HG03097 (cell line): ENCODE results near the gene RERE.

Experiments
- ATAC-seq: cut with Tn5 transposase; IDR thresholded peaks from one replicate; pipeline ENCODE4 v1.9.1; 2021; ENCODE audit not compliant: unreplicated experiment, low FRiP score

The RERE gene

GRCh38 chr1:8378981-8379470 is 438.4 kb downstream of the RERE start:
- ATAC-seq, result no peak

GRCh38 chr1:8378178-8378577 is 439.3 kb downstream of the RERE start:
- no peak for ATAC-seq

GRCh38 chr1:8377271-8377981 is 440.0 kb downstream of the RERE start:
- no peak for ATAC-seq

GRCh38 chr1:8376358-8376840 is 441.0 kb downstream of the RERE start:
- no peak for ATAC-seq

- ATAC-seq, result no peak
These were observed 442.6 kb downstream of the RERE start for GRCh38 chr1:8374812-8375211.

GRCh38 chr1:8374356-8374755 is 443.1 kb downstream of the RERE start:
- no peak for ATAC-seq

GRCh38 chr1:8373581-8374241 is 443.7 kb downstream of the RERE start:
- no peak for ATAC-seq

GRCh38 chr1:8373125-8373524 is 444.3 kb downstream of the RERE start:
- ATAC-seq, result no peak

- ATAC-seq, result no peak
These were observed 446.0 kb downstream of the RERE start for GRCh38 chr1:8371372-8371991.

GRCh38 chr1:8370905-8371315 is 446.5 kb downstream of the RERE start:
- no peak for ATAC-seq

GRCh38 chr1:8370046-8370881 is 447.2 kb downstream of the RERE start:
- no peak for ATAC-seq

GRCh38 chr1:8368956-8369639 is 448.3 kb downstream of the RERE start:
- no peak for ATAC-seq

GRCh38 chr1:8367571-8368194 is 449.8 kb downstream of the RERE start:
- no peak for ATAC-seq

GRCh38 chr1:8365661-8366362 is 451.6 kb downstream of the RERE start:
- ATAC-seq, result no peak

- no peak for ATAC-seq
These were observed 452.7 kb downstream of the RERE start for GRCh38 chr1:8364528-8365442.

- ATAC-seq, result no peak
These were observed 453.6 kb downstream of the RERE start for GRCh38 chr1:8363767-8364301.

GRCh38 chr1:8363186-8363766 is 454.2 kb downstream of the RERE start:
- ATAC-seq, result no peak
